HG03432 (cell line): ENCODE data around the gene NUAK1.

ENCODE experiments used
- ATAC-seq: cut with Tn5 transposase; IDR thresholded peaks from one replicate; pipeline ENCODE4 v1.9.1; 2021; ENCODE audit warnings: mild to moderate bottlenecking, moderate library complexity; ENCODE audit not compliant: unreplicated experiment

NUAK1 gene

GRCh38 chr12:106132175-106133135 lies 6.3 kb downstream of the NUAK1 start:
- ATAC-seq = no peak

GRCh38 chr12:106131676-106132075 lies 7.1 kb downstream of the NUAK1 start:
- no peak for ATAC-seq

DNA sequence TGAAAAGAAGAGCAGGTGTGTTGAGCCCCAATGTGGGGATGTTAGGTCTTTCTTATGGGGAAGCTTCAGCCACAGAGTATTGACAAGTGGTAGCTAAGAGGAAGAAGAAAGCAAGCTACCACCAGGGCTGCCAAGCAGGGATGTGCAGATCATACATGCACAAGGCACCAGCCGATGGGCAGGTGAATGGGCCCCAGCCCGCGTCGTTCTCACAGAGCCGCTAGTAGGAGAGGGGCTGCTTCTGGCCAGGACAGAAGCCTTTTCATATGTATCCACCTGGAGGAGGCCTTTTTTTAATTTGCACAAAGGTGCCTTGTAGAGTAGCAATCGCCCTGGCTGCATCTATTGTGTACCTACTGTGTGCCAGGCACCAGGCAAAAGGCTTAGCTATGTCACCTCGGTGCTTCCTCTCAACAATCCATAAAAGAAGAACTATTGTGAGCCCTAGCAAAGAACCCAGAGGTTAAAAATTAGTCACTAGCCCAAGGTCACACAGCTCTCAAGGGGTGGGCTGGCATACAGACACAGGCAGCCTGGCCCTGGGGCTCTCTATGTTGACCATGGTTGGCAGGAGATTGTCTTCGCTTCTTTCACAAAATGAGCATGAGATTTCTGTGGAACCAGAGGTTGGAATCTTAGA lies 8.2 kb downstream of the NUAK1 start:
- no peak for ATAC-seq

GRCh38 chr12:106128585-106129328 lies 10.0 kb downstream of the NUAK1 start:
- no peak for ATAC-seq

- ATAC-seq = no peak
Observed at GRCh38 chr12:106127338-106128126, 11.2 kb downstream of the NUAK1 start.

GRCh38 chr12:106126441-106127337 lies 12.1 kb downstream of the NUAK1 start:
- ATAC-seq = no peak

DNA sequence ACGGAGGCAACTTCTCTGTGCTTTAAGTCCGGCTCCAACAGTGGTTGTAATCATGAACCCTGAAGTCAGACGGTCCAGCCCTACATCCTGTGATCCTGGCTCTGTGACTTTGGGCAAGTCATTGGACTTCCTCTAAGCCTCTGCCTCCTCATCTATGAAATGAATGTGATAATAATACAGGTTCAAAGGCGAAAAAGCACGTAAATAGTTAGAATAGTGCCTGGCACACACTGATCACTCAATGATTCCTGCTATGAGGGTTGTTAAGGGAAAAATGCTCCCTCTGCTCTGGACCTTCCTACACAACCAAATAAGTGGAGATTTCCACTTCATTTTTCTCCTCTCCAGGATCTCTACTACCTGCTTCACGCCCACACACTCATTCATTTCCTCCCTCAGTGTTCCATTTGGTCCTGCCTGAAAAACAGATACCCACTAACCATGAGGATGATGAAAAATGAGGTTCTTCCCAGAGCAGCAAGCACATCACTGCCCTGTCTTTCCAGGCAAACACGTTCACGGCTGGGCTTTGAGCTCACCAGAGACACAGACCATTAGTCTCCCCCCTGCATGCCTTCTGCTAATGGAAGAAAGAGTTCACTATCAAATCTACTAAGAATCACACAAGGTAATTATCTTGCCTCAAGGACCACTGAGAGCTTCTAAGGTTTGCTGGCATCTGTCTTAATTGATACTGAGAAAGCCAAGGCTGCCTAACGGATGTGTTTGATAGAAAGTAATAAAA lies 13.2 kb downstream of the NUAK1 start:
- ATAC-seq = no peak

GRCh38 chr12:106123551-106124081 lies 15.1 kb downstream of the NUAK1 start:
- no peak for ATAC-seq

DNA sequence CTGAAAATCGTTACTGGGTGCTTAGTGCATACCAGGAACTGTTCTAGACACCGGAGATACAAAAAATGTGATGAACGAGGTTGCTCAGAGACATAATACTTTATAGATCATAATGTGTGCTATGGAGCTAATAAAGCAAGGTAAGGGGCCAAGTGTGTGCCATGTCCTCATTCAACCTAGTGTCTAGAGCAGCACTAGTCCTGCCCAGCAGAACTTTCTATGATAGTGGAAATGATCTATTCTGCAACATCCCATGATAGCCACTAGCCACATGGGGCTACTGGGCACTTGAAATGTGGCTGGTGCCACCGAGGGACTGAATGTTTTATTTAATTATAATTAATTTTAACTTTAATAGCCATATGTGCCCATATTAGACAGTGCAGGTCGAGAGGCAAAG lies 15.6 kb downstream of the NUAK1 start:
- no peak for ATAC-seq

DNA sequence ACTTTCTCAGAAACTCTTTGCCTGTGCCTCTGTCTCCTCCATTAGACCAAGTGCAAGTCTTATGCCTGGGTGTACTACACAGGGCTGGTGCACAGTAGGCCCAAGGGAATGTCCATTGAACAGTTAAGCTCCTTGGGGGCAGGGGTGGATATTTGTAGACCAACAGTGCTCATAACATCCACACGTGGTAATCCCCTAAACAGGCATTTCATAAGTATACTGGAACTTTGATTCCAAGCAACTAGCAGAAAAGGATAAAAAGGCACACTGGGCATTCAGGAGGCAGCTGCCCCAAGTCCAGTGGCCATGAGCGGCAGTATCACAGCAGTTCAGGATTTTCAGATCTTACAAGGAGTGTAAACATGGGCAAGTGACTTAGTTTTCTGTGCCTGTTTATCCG lies 16.8 kb downstream of the NUAK1 start:
- no peak for ATAC-seq

GRCh38 chr12:106120519-106121105 lies 18.1 kb downstream of the NUAK1 start:
- no peak for ATAC-seq

- ATAC-seq = no peak
Observed at GRCh38 chr12:106119301-106119700, 19.5 kb downstream of the NUAK1 start.

- ATAC-seq = no peak
Observed at GRCh38 chr12:106118381-106119130, 20.2 kb downstream of the NUAK1 start.

GRCh38 chr12:106115440-106115839 lies 23.3 kb downstream of the NUAK1 start:
- no peak for ATAC-seq

- no peak for ATAC-seq
Observed at GRCh38 chr12:106114447-106115068, 24.2 kb downstream of the NUAK1 start.

- ATAC-seq = no peak
Observed at GRCh38 chr12:106113824-106114446, 24.8 kb downstream of the NUAK1 start.

GRCh38 chr12:106113446-106113823 lies 25.3 kb downstream of the NUAK1 start:
- ATAC-seq = no peak
